IPS-15b (cell line): ENCODE results near the gene RIOK3.

ENCODE experiments used
- H3K27me3 ChIP-seq: one replicate; pipeline ENCODE4 v1.6.1; 2013; ENCODE audit warnings: low read length; ENCODE audit not compliant: control insufficient read depth, insufficient read depth
- H3K36me3 ChIP-seq: one replicate; pipeline ENCODE4 v1.6.1; 2013; ENCODE audit warnings: low read length; ENCODE audit not compliant: control insufficient read depth, insufficient read depth
- H3K4me1 ChIP-seq: one replicate; pipeline ENCODE4 v1.6.1; 2013; ENCODE audit warnings: mild to moderate bottlenecking, low read length; ENCODE audit not compliant: control insufficient read depth, insufficient read depth
- H3K4me3 ChIP-seq: one replicate; pipeline ENCODE4 v1.5.1; 2013; ENCODE audit warnings: low read depth, low read length
- H3K9ac ChIP-seq: one replicate; pipeline ENCODE4 v1.6.1; 2013; ENCODE audit warnings: low read depth, mild to moderate bottlenecking, low read length
- H3K9me3 ChIP-seq: one replicate; pipeline ENCODE4 v1.6.1; 2013; ENCODE audit warnings: mild to moderate bottlenecking, low read length; ENCODE audit not compliant: control insufficient read depth, insufficient read depth

Gene RIOK3

DNA sequence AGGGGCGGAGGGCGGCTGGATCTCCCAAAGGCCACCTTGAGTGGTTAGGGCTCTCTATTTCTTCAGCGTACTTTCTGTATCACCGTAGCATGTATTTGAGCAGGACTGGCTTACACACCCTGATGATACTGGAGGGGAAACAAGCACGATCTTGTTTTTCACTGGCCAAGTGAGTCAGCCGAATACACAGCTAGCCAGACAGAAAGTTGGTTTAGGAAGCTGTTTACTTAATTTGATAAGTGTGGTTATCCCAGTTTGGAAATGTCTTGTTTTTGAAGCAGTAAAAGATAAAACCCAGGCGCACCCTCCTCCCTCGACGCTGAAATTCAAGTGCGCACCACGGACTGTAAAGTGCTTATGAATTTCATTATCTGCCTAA is 582 bp downstream of the RIOK3 start:
- no peaks in the 10 kb centered on the region for H3K9me3 ChIP-seq
- peak overlapping the region; percentile 13 for H3K9ac ChIP-seq
- peak overlapping the region; percentile 98 for H3K4me3 ChIP-seq
- H3K27me3 ChIP-seq = no peaks in the 10 kb centered on the region
- H3K36me3 ChIP-seq = no peaks in the 10 kb centered on the region
- H3K4me1 ChIP-seq = peaks cover 7% of the 10 kb centered on the region

DNA sequence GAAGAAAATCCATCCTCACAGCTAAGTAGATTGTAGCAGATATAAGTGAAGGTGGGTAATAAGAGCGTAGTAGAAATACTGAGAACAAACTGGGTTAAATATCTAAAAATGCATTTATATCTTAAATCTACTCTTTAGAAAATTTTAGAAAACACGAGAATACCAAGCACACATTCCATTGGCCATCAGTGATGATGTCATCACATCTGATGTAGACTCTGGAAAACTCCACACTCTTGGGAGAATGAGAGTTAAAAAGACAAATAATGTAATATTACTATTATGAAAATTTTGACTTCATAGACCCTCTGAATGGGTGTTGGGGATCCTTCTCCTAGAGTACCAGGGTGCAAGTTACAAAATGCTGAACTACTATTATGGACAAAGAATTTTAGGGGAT is 3.7 kb downstream of the RIOK3 start:
- Histone ChIP-seq H3K4me3 (no peak overlapping the region), H3K36me3 (no peaks in the 10 kb centered on the region), H3K9ac (no peak overlapping the region), H3K4me1 (peaks cover 7% of the 10 kb centered on the region), H3K9me3 (no peaks in the 10 kb centered on the region), H3K27me3 (no peaks in the 10 kb centered on the region)

DNA sequence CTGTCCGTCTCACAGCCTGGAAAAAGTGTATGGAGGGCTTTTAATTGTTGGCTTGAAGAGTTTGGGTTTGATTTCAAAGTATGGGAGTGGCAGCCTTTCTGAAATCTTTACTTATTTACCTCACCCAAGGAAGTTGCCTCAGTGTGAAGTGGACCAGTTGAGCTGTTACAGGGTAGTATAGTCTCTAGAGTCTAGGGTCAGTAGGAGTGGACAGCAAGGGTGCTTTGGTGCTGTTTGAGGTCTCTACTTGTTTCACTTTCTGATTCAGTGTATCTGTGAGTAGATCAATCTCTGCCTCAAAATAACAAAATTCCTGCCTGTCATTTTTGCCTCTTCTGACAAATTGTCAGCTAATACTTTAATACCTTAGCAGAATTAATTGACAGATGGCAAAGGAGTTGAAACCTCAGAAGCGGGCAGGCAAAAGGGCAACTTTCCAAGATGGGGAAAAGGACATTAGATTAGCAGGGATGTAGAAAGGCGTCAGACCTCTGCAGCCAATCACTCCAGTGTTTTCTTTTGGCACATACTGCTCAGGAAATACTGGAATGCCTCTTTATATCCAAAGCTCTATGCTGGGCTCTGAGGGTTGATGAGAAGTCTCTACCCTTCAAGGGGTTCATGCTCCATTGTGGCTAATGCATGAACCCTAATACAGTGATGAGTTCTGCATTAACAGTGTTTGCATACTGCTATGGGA is 5.9 kb downstream of the RIOK3 start:
- Histone ChIP-seq H3K4me3 (no peak overlapping the region), H3K9me3 (no peaks in the 10 kb centered on the region)

DNA sequence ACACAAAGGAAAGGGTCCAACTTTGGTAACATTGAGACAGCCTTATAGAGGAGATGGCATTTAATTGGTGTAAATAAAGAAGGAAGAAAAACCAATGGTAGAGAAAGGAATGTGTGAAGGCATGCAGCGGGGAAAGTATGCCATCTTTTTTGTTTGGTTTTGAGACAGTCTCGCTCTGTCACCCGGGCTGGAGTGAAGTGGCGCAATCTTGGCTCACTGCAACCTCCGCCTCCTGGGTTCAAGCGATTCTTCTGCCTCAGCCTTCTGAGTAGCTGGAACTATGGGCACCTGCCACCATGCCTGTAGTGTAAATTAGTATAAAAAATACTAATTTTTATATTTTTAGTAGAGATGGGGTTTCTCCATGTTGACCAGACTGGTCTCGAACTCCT is 6.4 kb downstream of the RIOK3 start:
- H3K27me3 ChIP-seq = no peaks in the 10 kb centered on the region
- H3K4me3 ChIP-seq = no peak overlapping the region
- H3K36me3 ChIP-seq = peaks cover 4% of the 10 kb centered on the region
- no peak overlapping the region for H3K9ac ChIP-seq
- no peaks in the 10 kb centered on the region for H3K4me1 ChIP-seq
- H3K9me3 ChIP-seq = no peaks in the 10 kb centered on the region

More for the DNA sequence above, 5.9 kb downstream of the RIOK3 start:
- Histone ChIP-seq H3K9ac (no peak overlapping the region), H3K36me3 (peaks cover under 1% of the 10 kb centered on the region), H3K4me1 (peaks cover 3% of the 10 kb centered on the region), H3K27me3 (no peaks in the 10 kb centered on the region)

DNA sequence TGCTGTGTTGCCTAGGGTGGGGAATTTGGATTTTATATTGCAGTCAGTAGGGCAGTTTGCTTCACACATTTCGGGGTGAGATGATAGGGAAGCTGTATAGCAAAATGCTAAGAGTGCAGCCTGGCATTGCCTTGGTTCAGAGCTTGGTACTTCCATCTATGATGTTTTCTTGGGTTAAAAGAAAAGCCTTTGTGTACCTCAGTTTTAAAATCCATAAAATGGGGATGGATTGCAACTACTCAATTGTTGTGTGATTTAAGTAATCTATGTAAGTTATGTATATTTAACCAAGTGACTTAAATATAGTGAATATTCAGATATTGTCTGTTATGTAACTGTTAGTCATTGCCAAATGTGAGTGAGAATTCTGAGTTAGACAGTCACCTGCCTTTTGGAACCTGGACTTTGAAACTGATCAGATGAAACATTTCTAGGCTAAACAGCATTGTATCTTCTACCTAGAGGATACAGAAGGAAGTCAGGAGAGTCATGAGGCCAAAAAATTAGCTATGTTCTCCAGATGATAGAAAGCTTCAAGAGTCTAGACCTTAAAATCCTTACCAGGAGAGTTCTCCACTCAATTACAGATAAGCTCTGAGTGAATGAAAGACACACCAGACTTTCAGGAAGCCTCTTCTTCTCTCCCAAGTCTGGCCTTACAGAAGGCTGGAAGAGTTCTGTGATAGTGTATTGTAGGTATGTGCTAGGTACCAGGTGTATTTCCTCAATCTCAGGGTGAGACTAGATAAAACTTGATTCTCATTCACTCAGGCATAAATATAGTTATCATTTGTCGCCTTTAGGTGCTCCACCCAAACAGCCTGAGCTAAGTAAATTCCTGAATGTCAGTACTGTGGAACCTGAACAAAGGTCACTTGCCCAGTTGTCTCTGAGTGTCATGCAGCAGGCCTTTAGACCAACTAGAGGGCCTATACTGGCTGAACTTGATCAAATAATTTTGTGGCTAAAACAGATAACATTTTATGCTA is 7.5 kb downstream of the RIOK3 start:
- no peaks in the 10 kb centered on the region for H3K4me1 ChIP-seq
- no peak overlapping the region for H3K9ac ChIP-seq
- H3K27me3 ChIP-seq = no peaks in the 10 kb centered on the region
- no peaks in the 10 kb centered on the region for H3K9me3 ChIP-seq
- no peak overlapping the region for H3K4me3 ChIP-seq
- H3K36me3 ChIP-seq = peaks cover 4% of the 10 kb centered on the region

DNA sequence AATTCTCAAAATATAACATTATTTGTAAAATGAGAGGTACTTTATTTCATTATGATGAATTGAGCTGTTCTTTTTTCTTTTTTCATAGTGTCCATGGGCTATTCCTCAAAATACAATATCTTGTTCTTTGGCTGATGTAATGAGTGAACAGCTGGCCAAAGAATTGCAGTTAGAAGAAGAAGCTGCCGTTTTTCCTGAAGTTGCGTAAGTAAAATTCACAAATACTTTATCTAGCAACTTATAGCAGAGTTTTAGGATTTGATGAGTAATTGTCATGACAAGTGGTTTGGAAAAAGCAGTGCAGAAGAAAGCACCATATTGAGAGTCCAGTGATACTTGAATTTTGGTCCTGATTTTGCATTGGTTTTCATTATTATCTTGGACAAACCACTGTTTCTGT is 9.8 kb downstream of the RIOK3 start:
- no peak overlapping the region for H3K4me3 ChIP-seq
- no peaks in the 10 kb centered on the region for H3K4me1 ChIP-seq
- no peaks in the 10 kb centered on the region for H3K27me3 ChIP-seq
- H3K9ac ChIP-seq = no peak overlapping the region
- H3K9me3 ChIP-seq = no peaks in the 10 kb centered on the region
- peaks cover 9% of the 10 kb centered on the region for H3K36me3 ChIP-seq

DNA sequence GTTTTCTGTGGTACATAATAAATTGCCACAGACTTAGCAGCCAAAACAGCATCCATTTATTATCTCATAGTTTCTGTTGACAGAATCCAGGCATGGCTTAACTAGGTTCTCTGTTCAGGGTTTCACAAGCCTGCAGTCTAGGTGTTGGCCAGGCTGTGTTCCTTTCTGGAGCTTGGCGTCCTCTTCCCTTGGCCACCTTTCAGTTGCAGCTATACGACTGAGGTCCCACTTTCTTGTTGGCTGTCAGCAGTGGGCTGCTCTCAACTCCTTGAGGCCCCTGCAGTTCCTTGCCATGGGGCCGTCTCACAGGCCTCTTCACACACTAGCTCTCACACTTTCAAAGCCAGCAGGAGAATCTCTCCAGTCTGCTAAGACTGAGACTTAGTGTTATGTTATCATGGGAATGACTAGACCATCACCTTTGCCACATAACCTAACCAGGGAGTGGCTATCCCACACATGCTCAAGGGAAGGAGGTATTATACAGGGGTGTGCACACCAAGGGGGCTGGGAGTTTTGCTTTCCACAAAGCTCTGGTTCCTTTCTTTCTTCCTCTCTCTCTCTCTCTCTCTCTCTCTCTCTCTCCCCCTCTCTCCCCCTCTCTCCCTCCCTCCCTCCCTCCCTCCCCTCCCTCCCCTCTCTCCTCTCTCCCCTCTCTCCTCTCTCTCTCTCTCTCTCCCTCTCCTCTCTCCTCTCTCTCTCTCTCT is 15.8 kb downstream of the RIOK3 start:
- H3K27me3 ChIP-seq = no peaks in the 10 kb centered on the region
- no peak overlapping the region for H3K9ac ChIP-seq
- H3K4me1 ChIP-seq = no peaks in the 10 kb centered on the region
- H3K9me3 ChIP-seq = no peaks in the 10 kb centered on the region
- H3K36me3 ChIP-seq = peaks cover 20% of the 10 kb centered on the region
- H3K4me3 ChIP-seq = no peak overlapping the region

DNA sequence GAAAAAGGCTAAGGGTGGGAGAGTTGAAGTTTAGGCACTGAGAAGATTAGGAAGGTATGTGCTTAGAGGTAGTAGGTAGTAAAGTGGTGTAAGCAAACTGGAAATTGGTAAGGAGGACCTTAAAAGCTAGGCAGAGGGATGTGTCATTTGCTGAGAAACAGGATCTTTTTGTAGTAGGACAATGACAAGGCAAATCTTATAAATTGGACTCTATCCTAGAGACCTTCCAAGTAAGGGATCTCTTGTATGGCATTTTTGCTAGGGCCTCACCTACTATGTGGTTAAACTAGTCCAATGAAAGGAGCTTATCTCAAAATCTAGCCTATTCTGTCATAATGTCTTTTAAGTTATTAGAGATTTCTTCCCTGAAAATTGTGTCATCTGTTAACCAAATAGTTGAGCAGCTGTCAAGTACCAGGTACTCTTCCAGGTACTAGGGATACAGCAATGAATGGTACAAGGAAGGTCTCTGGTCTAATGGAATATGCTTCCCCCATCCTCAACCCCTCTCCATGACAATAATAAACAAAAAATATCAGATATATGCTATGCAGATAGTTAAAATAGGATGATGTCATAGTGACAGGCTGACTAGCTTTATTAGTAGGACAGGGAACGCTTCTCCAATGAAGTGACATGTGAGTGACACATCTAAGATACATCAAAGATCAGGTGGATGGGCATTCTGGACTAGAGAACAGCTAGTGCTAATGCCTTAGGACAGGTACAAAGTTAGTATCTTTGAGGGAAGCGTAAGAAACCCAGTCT is 17.7 kb downstream of the RIOK3 start:
- H3K27me3 ChIP-seq = no peaks in the 10 kb centered on the region
- no peak overlapping the region for H3K4me3 ChIP-seq
- H3K36me3 ChIP-seq = peaks cover 21% of the 10 kb centered on the region
- no peak overlapping the region for H3K9ac ChIP-seq
- no peaks in the 10 kb centered on the region for H3K9me3 ChIP-seq
- no peaks in the 10 kb centered on the region for H3K4me1 ChIP-seq

DNA sequence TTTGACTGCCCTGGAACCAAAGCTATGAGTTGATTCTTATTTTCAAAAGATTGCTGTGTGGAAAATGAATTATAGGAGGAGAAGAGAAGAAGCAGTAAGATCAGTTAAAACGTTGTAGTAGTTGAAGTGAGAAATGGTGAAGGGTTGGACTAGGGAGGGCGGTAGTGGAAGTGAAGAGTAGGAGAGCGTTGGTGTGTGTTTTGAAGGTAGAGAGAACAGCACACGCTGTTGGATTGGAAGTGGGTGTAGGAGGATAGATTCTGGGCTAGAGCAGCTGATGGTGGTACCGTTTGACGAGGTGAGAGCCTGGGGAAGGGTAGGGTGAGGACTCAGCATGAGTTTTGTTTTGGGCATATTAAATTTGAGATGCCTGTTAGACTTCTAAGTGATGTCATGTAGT is 18.4 kb downstream of the RIOK3 start:
- no peaks in the 10 kb centered on the region for H3K4me1 ChIP-seq
- H3K9me3 ChIP-seq = no peaks in the 10 kb centered on the region
- H3K27me3 ChIP-seq = no peaks in the 10 kb centered on the region
- no peak overlapping the region for H3K9ac ChIP-seq
- H3K36me3 ChIP-seq = peaks cover 18% of the 10 kb centered on the region
- H3K4me3 ChIP-seq = no peak overlapping the region

DNA sequence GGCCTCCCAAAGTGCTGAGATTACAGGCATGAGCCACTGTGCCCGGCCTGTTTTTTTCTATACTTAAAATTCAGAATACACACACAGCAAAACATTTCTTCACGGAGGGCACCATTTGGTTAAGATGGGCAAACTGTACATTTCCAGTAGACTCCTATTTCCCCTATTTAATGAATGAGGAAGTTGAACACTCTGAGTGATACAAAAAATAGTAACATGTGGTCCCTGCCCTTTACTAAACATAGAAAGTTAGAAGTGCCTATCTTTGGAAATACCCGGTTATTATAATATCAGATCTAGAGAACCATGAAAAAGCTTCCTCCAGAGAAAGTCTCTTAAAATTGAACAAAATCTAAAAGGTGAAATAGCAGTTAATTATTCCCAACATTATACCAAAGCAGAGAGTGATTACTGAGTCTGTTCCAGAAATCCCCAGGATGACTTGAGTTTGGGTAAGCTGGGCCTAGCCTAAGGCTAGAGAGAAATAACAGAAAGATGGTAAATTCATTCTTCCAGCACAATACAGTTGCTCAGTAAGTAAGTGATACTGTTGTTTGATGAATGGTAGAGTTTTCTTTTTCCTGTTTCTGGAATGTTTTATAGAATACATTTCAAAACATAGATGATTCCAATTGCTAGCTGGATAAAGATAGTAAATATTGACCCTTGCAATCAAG is 26.9 kb downstream of the RIOK3 start:
- Histone ChIP-seq H3K9me3 (no peaks in the 10 kb centered on the region), H3K36me3 (peaks cover 17% of the 10 kb centered on the region), H3K9ac (no peak overlapping the region), H3K4me1 (no peaks in the 10 kb centered on the region), H3K27me3 (no peaks in the 10 kb centered on the region), H3K4me3 (no peak overlapping the region)
